Smooth muscle cell (in vitro differentiated cells): ENCODE data around the gene PGA3. TPM values are rescaled to one million over a fixed set of nuclear protein-coding genes. Genes with fewer than 3 reads are reported as not detected.
"Not testable (repeated sequence)": the region's sequence is repeated elsewhere in the genome, so short reads cannot be mapped to it uniquely, and the experiment has no call there.

Source experiments
- DNase-seq: peaks from one replicate; lab custom pipeline; 2025; ENCODE audit not compliant: unreplicated experiment; lab: John Stamatoyannopoulos, UW
- H2AFZ ChIP-seq: fragments of 200-600 bp; sonication (generic); 2 replicates; pipeline ENCODE4 v1.6.0; 2016; ENCODE audit warnings: antibody characterized with exemption, low read depth, mild to moderate bottlenecking
- H3F3A ChIP-seq: fragments of 200-600 bp; sonication (generic); 2 replicates; pipeline ENCODE4 v1.6.0; 2017; ENCODE audit warnings: antibody characterized with exemption, low read depth
- H3K27ac ChIP-seq: fragments of 200-600 bp; sonication (generic); 2 replicates; pipeline ENCODE4 v1.5.1; 2016; ENCODE audit warnings: low read depth, mild to moderate bottlenecking
- H3K27me3 ChIP-seq: fragments of 200-600 bp; sonication (generic); 2 replicates; pipeline ENCODE4 v1.6.1; 2016; ENCODE audit warnings: low read depth, mild to moderate bottlenecking
- H3K36me3 ChIP-seq: fragments of 200-600 bp; sonication (generic); 2 replicates; pipeline ENCODE4 v1.5.1; 2016; ENCODE audit warnings: low read depth
- H3K4me1 ChIP-seq: fragments of 200-600 bp; sonication (generic); 2 replicates; pipeline ENCODE4 v1.5.1; 2016; ENCODE audit warnings: low read depth
- H3K4me2 ChIP-seq: fragments of 200-600 bp; sonication (generic); 2 replicates; pipeline ENCODE4 v1.6.0; 2016; ENCODE audit warnings: mild to moderate bottlenecking
- H3K4me3 ChIP-seq: fragments of 200-600 bp; sonication (generic); 2 replicates; pipeline ENCODE4 v1.5.1; 2016; ENCODE audit warnings: mild to moderate bottlenecking
- H3K79me2 ChIP-seq: fragments of 200-600 bp; sonication (generic); 2 replicates; pipeline ENCODE4 v1.6.0; 2016; ENCODE audit warnings: low read depth, mild to moderate bottlenecking
- H3K9ac ChIP-seq: fragments of 200-600 bp; sonication (generic); 2 replicates; pipeline ENCODE4 v1.6.0; 2016; ENCODE audit warnings: low read depth
- H3K9me3 ChIP-seq: fragments of 200-600 bp; sonication (generic); replicated peaks from 2 replicates; pipeline ENCODE4 v1.5.1; 2016; ENCODE audit warnings: low read depth
- H4K20me1 ChIP-seq: fragments of 200-600 bp; sonication (generic); 2 replicates; pipeline ENCODE4 v1.6.0; 2016; ENCODE audit warnings: low read depth
- WGBS: methylation state at CpG from one replicate; pipeline ENCODE4 v1.1.7; 2016; ENCODE audit warnings: low lambda C conversion rate; 5-methylcytosine and 5-hydroxymethylcytosine counted together
- polyA plus RNA-seq: library from polyadenylated mRNA; unstranded; fragments of >200 nt; fragmentation: Nextera tagmentation; extraction: Ambion mirVana; gene quantifications from 2 replicates; pipeline ENCODE4 v1.2.1, GENCODE V29; 2016
- total RNA-seq: library from RNA; depleted of rRNA; stranded (reverse); fragments of >200 nt; gene quantifications from 2 replicates; pipeline ENCODE4 v1.2.3, GENCODE V29; 2014

Gene PGA3
- total and polyA plus RNA-seq, 2 experiments from 2014 or later = not detected

- not testable (repeated sequence) for H2AFZ ChIP-seq, H3K27ac ChIP-seq, DNase-seq, H3K4me1 ChIP-seq, H3K4me2 ChIP-seq, H3K9ac ChIP-seq, H3K27me3 ChIP-seq, H4K20me1 ChIP-seq, H3K9me3 ChIP-seq, H3K4me3 ChIP-seq, H3K36me3 ChIP-seq, H3F3A ChIP-seq, H3K79me2 ChIP-seq
- WGBS = no CpG with 5 or more reads among the region's 10 CpGs
These were observed 23.3 kb downstream of the PGA3 start for GRCh38 chr11:61226457-61227137.

DNA sequence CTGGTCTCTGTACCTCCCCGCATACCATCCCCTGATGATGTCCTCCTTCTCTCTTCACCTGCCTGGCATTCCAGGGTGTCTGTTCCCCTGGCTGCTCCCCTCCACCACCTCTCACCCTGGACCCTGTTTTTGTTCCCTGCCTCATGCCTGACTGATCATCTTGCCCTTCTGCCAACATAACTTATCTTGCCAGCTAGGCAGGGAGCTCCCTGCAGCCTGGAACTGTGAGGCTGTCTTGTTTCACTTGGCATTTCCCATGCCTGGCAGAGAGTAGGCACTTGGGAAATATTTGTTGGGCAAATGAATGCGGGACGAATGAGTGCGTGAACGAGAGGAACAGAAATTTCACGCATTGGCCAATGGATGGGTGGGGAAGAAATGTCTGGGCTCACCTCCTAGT is 26.1 kb downstream of the PGA3 start:
- H3K4me2 ChIP-seq, H3K36me3 ChIP-seq, H4K20me1 ChIP-seq, H3K9me3 ChIP-seq, H3K9ac ChIP-seq, H3F3A ChIP-seq, H3K27ac ChIP-seq, H3K27me3 ChIP-seq, H2AFZ ChIP-seq, DNase-seq, H3K4me3 ChIP-seq, H3K4me1 ChIP-seq, H3K79me2 ChIP-seq: not testable (repeated sequence)
- no CpG with 5 or more reads among the region's 6 CpGs for WGBS

DNA sequence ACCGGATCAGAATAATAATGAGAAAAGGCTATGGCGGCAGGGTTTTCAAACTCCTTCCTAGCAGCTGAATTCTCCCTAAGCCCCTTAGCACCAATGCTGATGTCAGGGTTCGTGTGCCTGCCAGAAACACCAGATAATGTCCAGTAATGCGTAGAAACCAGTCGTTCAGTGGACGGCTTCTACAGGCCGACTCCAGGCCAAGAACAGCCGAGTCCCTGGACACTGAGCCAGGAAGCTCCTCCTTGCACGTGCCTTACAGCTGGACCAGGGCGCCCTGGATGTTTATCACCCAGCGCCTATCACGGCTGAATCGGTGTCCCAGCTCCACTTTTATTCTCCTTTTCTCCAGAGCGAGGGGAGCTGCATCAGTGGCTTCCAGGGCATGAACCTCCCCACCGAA is 27.7 kb downstream of the PGA3 start:
- not testable (repeated sequence) for H3K4me1 ChIP-seq, H2AFZ ChIP-seq, H4K20me1 ChIP-seq, DNase-seq, H3K4me2 ChIP-seq, H3K79me2 ChIP-seq, H3K4me3 ChIP-seq, H3K36me3 ChIP-seq, H3F3A ChIP-seq, H3K9ac ChIP-seq, H3K27me3 ChIP-seq, H3K27ac ChIP-seq, H3K9me3 ChIP-seq
- WGBS = no CpG with 5 or more reads among the region's 15 CpGs

DNA sequence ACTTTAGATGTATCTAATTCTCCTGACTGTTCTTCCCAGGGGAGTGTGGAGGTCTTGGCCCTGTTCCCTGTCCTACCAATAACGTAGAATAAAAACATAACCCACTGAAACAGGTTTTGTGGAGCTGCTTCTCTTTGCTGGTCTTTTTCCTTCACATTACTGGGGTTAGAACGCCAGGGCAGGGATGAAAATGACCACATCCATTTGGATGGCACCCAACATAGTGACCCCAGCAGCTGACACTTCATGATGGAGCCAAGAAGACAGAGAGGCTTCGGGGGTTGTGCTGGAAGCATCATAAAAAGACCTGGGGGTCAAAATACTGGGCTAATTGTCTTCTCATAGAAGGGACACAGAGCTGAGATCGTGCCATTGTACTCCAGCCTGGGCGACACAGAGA is 28.3 kb downstream of the PGA3 start:
- not testable (repeated sequence) for H3K79me2 ChIP-seq, H3K9ac ChIP-seq, H3K9me3 ChIP-seq, H3K36me3 ChIP-seq, H4K20me1 ChIP-seq, H3K4me2 ChIP-seq, H3K27ac ChIP-seq, DNase-seq, H3K4me3 ChIP-seq, H3F3A ChIP-seq, H3K27me3 ChIP-seq, H3K4me1 ChIP-seq, H2AFZ ChIP-seq
- WGBS = 83% methylated on average over 2 of the region's 5 CpGs

GRCh38 chr11:61232548-61233145 is 29.3 kb downstream of the PGA3 start:
- H3F3A ChIP-seq, H4K20me1 ChIP-seq, H3K79me2 ChIP-seq, H3K27me3 ChIP-seq, H3K4me3 ChIP-seq, H3K4me2 ChIP-seq, H3K9ac ChIP-seq, H3K36me3 ChIP-seq, H3K27ac ChIP-seq, H2AFZ ChIP-seq, H3K9me3 ChIP-seq, H3K4me1 ChIP-seq, DNase-seq: not testable (repeated sequence)
- WGBS = no CpG with 5 or more reads among the region's 3 CpGs

GRCh38 chr11:61237130-61237529 is 33.8 kb downstream of the PGA3 start:
- not testable (repeated sequence) for H3K36me3 ChIP-seq, H3K4me3 ChIP-seq, H3K9ac ChIP-seq, H3K79me2 ChIP-seq, H2AFZ ChIP-seq, DNase-seq, H3K27ac ChIP-seq, H3K4me1 ChIP-seq, H4K20me1 ChIP-seq, H3F3A ChIP-seq, H3K27me3 ChIP-seq, H3K9me3 ChIP-seq, H3K4me2 ChIP-seq
- no CpG with 5 or more reads among the region's 4 CpGs for WGBS

- not testable (repeated sequence) for H3K9ac ChIP-seq
- 79% methylated on average over 8 of the region's 8 CpGs for WGBS
These were observed 37.0 kb downstream of the PGA3 start for GRCh38 chr11:61240288-61240687.

DNA sequence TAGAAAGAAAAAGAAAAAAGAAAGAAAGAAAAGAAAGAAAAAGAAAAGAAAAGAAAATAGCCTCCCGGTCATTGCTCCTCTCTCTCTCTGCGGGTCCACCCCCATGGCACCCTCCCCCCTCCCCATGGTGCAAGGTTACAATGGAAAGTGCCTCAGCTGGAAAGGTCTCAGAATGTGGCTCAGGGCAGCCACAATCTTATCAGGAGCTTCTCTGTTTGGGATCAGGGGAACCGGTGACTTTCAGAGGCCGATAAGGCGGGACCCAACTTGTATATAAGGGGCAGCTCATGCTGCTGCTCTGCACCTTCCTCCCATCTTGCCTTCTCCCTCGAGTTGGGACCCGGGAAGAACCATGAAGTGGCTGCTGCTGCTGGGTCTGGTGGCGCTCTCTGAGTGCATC is 37.6 kb downstream of the PGA3 start, which contains the start of gene PGA5:
PGA5 (plus strand) TSS at position 301 of the 400 bp plus-strand sequence; CDS start at position 353, 52 bp downstream.
- not testable (repeated sequence) for DNase-seq, H3K27me3 ChIP-seq
- WGBS = no CpG with 5 or more reads among the region's 8 CpGs

More at GRCh38 chr11:61240288-61240687, 37.0 kb downstream of the PGA3 start:
- not testable (repeated sequence) for H3K79me2 ChIP-seq, DNase-seq, H3F3A ChIP-seq, H4K20me1 ChIP-seq, H3K36me3 ChIP-seq, H3K4me3 ChIP-seq, H3K27ac ChIP-seq, H3K4me2 ChIP-seq, H2AFZ ChIP-seq, H3K27me3 ChIP-seq, H3K9me3 ChIP-seq, H3K4me1 ChIP-seq

More for the DNA sequence above, 37.6 kb downstream of the PGA3 start, which contains the start of gene PGA5:
- H3K9ac ChIP-seq, H3K36me3 ChIP-seq, H3K27ac ChIP-seq, H3K9me3 ChIP-seq, H2AFZ ChIP-seq, H3K79me2 ChIP-seq, H3K4me2 ChIP-seq, H4K20me1 ChIP-seq, H3K4me3 ChIP-seq, H3F3A ChIP-seq, H3K4me1 ChIP-seq: not testable (repeated sequence)
